Measurements from ENCODE around the gene SLIT3.

GRCh38 chr5:169221519-169221918 is 79.4 kb downstream of the SLIT3 start:
- TF ChIP-seq, protein P1, sequence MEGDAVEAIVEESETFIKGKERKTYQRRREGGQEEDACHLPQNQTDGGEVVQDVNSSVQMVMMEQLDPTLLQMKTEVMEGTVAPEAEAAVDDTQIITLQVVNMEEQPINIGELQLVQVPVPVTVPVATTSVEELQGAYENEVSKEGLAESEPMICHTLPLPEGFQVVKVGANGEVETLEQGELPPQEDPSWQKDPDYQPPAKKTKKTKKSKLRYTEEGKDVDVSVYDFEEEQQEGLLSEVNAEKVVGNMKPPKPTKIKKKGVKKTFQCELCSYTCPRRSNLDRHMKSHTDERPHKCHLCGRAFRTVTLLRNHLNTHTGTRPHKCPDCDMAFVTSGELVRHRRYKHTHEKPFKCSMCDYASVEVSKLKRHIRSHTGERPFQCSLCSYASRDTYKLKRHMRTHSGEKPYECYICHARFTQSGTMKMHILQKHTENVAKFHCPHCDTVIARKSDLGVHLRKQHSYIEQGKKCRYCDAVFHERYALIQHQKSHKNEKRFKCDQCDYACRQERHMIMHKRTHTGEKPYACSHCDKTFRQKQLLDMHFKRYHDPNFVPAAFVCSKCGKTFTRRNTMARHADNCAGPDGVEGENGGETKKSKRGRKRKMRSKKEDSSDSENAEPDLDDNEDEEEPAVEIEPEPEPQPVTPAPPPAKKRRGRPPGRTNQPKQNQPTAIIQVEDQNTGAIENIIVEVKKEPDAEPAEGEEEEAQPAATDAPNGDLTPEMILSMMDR (IDR thresholded peaks at IDR 0.05), result no peak
- no peak for TF ChIP-seq POLR2AphosphoS5 (IDR thresholded peaks at IDR 0.05)
- no peak for TF ChIP-seq EP300 (IDR thresholded peaks at IDR 0.05)
- TF ChIP-seq POLR2A (IDR thresholded peaks at IDR 0.05; ENCODE audit: low read depth), result no peak

All from esophagus muscularis mucosa (tissue), 4 donors.